ENCODE results near the gene HPSE2.
"Not testable (repeated sequence)": the region's sequence is repeated elsewhere in the genome, so short reads cannot be mapped to it uniquely, and the experiment has no call there.

The HPSE2 gene

GRCh38 chr10:99002392-99002791, 233.3 kb downstream of the HPSE2 start:
- DNase-seq = no peak

GRCh38 chr10:98997596-98997995, 238.1 kb downstream of the HPSE2 start:
- no peak for DNase-seq

GRCh38 chr10:98994030-98994429, 241.6 kb downstream of the HPSE2 start:
- DNase-seq = no peak

GRCh38 chr10:98983751-98984150, 251.9 kb downstream of the HPSE2 start:
- DNase-seq = not testable (repeated sequence)

- no peak for DNase-seq
Observed at GRCh38 chr10:98980353-98980752, 255.3 kb downstream of the HPSE2 start.

- no peak for DNase-seq
Observed at GRCh38 chr10:98971464-98971863, 264.2 kb downstream of the HPSE2 start.

GRCh38 chr10:98967601-98968000, 268.1 kb downstream of the HPSE2 start:
- no peak for DNase-seq

- DNase-seq = no peak
Observed at GRCh38 chr10:98963608-98964007, 272.0 kb downstream of the HPSE2 start.

GRCh38 chr10:98959379-98959778, 276.3 kb downstream of the HPSE2 start:
- DNase-seq = no peak

- no peak for DNase-seq
Observed at GRCh38 chr10:98957801-98958200, 277.9 kb downstream of the HPSE2 start.

- DNase-seq = no peak
Observed at GRCh38 chr10:98956576-98957260, 278.9 kb downstream of the HPSE2 start.

- no peak for DNase-seq
Observed at GRCh38 chr10:98953251-98953650, 282.4 kb downstream of the HPSE2 start.

GRCh38 chr10:98951269-98952000, 284.2 kb downstream of the HPSE2 start:
- no peak for DNase-seq

- DNase-seq = no peak
Observed at GRCh38 chr10:98950106-98950505, 285.5 kb downstream of the HPSE2 start.

- DNase-seq = no peak
Observed at GRCh38 chr10:98949306-98949705, 286.3 kb downstream of the HPSE2 start.

- no peak for DNase-seq
Observed at GRCh38 chr10:98943681-98944080, 292.0 kb downstream of the HPSE2 start.

GRCh38 chr10:98929709-98930108, 305.9 kb downstream of the HPSE2 start:
- no peak for DNase-seq

- DNase-seq = no peak
Observed at GRCh38 chr10:98925651-98926050, 310.0 kb downstream of the HPSE2 start.

GRCh38 chr10:98924526-98924925, 311.1 kb downstream of the HPSE2 start:
- DNase-seq = no peak

GRCh38 chr10:98921316-98921715, 314.3 kb downstream of the HPSE2 start:
- DNase-seq = no peak

GRCh38 chr10:98920807-98921206, 314.8 kb downstream of the HPSE2 start:
- no peak for DNase-seq

- no peak for DNase-seq
Observed at GRCh38 chr10:98920360-98920759, 315.3 kb downstream of the HPSE2 start.

- no peak for DNase-seq
Observed at GRCh38 chr10:98919899-98920298, 315.8 kb downstream of the HPSE2 start.

- no peak for DNase-seq
Observed at GRCh38 chr10:98917828-98918227, 317.8 kb downstream of the HPSE2 start.

Measured in stimulated activated naive CD4-positive, alpha-beta T cell (primary cell).